A673 (cell line): ENCODE results near the gene GPC6.

ENCODE experiments used
- CTCF ChIP-seq: fragments of 300-800, 200-600 bp; sonication (generic); conservative IDR thresholded peaks from 2 replicates; pipeline ENCODE4 v1.5.1; 2017; ENCODE audit warnings: low read depth, mild to moderate bottlenecking, antibody characterized with exemption, low read length, moderate library complexity, mixed read lengths
- EZH2 ChIP-seq: fragments of 200-600 bp; sonication (generic); IDR thresholded peaks from 2 replicates; pipeline ENCODE4 v1.6.1; 2017; ENCODE audit warnings: borderline replicate concordance, low read depth, mild to moderate bottlenecking, mixed read lengths, antibody characterized with exemption, low read length; ENCODE audit not compliant: poor library complexity, severe bottlenecking

DNA sequence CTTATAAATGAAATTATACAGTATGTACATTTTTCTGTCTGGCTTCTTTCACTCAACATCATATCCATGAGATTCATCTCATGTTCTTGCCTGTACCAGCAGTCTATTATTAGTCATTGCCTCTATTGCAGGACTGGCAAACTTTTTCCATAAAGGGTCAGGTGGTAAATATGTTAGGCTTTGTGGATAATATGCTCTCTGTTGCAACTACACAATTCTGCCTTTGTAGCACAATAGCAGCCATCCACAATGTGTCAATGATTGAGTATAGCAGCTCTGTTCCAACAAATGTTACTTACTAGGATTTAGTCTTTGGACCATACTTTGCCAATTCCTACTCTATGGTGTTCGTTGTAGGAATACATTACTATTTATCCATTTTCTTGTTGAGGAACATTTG lies 948.5 kb downstream of the GPC6 start:
- no peak for TF ChIP-seq EZH2
- no peak for TF ChIP-seq CTCF
